CD14-positive monocyte (primary cell): ENCODE measurements around the gene NFE2. TPM values are rescaled to one million over a fixed set of nuclear protein-coding genes. Genes with fewer than 3 reads are reported as not detected.

Experiments
- DNase-seq, 3 donors: peaks; one replicate each; pipeline ENCODE4 v3.0.0-alpha.2; 2011 to 2022
- H2AFZ ChIP-seq: 2 replicates; pipeline ENCODE4 v1.6.0; 2012; ENCODE audit warnings: mild to moderate bottlenecking, low read depth, low read length, inconsistent platforms; ENCODE audit not compliant: insufficient read depth, poor library complexity, severe bottlenecking
- H3K27ac ChIP-seq, 2 donors: 1 replicate in 1 of 2; 2 replicates in 1 of 2; pipeline ENCODE4 v1.5.1; 2012 to 2013; ENCODE audit warnings: low read length in 2 of 2, control low read depth in 1 of 2, inconsistent platforms in 1 of 2, low read depth in 1 of 2, mild to moderate bottlenecking in 1 of 2
- H3K27me3 ChIP-seq, 2 donors: one replicate each; pipeline versions ENCODE4 v1.6.0 to v1.6.1; 2011 to 2013; ENCODE audit warnings: low read length in 2 of 2; ENCODE audit not compliant: control insufficient read depth in 2 of 2, insufficient read depth in 2 of 2
- H3K36me3 ChIP-seq, 2 donors: replicated peaks in 1 of 2; 1 replicate in 1 of 2; 2 replicates in 1 of 2; pipeline versions ENCODE4 v1.5.1 to v1.6.1; 2012 to 2013; ENCODE audit warnings: low read length in 2 of 2, control low read depth in 1 of 2, inconsistent platforms in 1 of 2, mild to moderate bottlenecking in 1 of 2; ENCODE audit not compliant: insufficient read depth in 2 of 2, control insufficient read depth in 1 of 2
- H3K4me1 ChIP-seq, 2 donors: 1 replicate in 1 of 2; 2 replicates in 1 of 2; pipeline versions ENCODE4 v1.5.1 to v1.6.1; 2012 to 2013; ENCODE audit warnings: low read length in 2 of 2, control low read depth in 1 of 2, inconsistent platforms in 1 of 2, mild to moderate bottlenecking in 1 of 2, moderate library complexity in 1 of 2; ENCODE audit not compliant: insufficient read depth in 2 of 2, control insufficient read depth in 1 of 2
- H3K4me2 ChIP-seq: replicated peaks from 2 replicates; pipeline ENCODE3; 2012; ENCODE audit warnings: low read length, moderate library complexity, mild to moderate bottlenecking; ENCODE audit not compliant: poor library complexity, severe bottlenecking; ENCODE audit errors: extremely low read depth
- H3K4me3 ChIP-seq, 3 experiments: fragments of 200-600 bp in 1 of 3; sonication (generic) in 1 of 3; replicated peaks in 1 of 3; 1 replicate in 2 of 3; 2 replicates in 1 of 3; pipeline ENCODE4 v1.5.1; 2011 to 2013; ENCODE audit warnings: low read length in 3 of 3, mild to moderate bottlenecking in 3 of 3, control low read depth in 2 of 3, low read depth in 2 of 3, inconsistent platforms in 1 of 3, moderate library complexity in 1 of 3
- H3K79me2 ChIP-seq: 2 replicates; pipeline ENCODE4 v1.6.0; 2012; ENCODE audit warnings: mild to moderate bottlenecking, control low read depth, inconsistent platforms, low read length, moderate library complexity; ENCODE audit not compliant: insufficient read depth
- H3K9ac ChIP-seq: 2 replicates; pipeline ENCODE4 v1.6.0; 2017; ENCODE audit warnings: low read length, mild to moderate bottlenecking; ENCODE audit not compliant: insufficient read depth, poor library complexity, severe bottlenecking
- H3K9me3 ChIP-seq, 2 donors: replicated peaks in 1 of 2; 1 replicate in 1 of 2; 2 replicates in 1 of 2; pipeline versions ENCODE4 v1.5.1 to v1.6.1; 2012 to 2013; ENCODE audit warnings: low read length in 2 of 2, control low read depth in 1 of 2; ENCODE audit not compliant: control insufficient read depth in 1 of 2, insufficient read depth in 1 of 2
- H4K20me1 ChIP-seq: 2 replicates; pipeline ENCODE4 v1.6.0; 2012; ENCODE audit warnings: mild to moderate bottlenecking, low read length, control low read depth, moderate library complexity; ENCODE audit not compliant: insufficient read depth
- H3K27ac Mint-ChIP-seq, 7 donors: one replicate each; pipeline ENCODE4 v1.8.0; 2020; ENCODE audit warnings: mild to moderate bottlenecking in 7 of 7, mixed read lengths in 7 of 7, moderate library complexity in 6 of 7, inconsistent platforms in 2 of 7
- H3K27me3 Mint-ChIP-seq, 3 donors: one replicate each; pipeline ENCODE4 v1.8.0; 2021 to 2022; ENCODE audit warnings: low read depth in 3 of 3, mild to moderate bottlenecking in 3 of 3, mixed read lengths in 3 of 3, moderate library complexity in 3 of 3, inconsistent platforms in 1 of 3
- H3K36me3 Mint-ChIP-seq, 2 donors: one replicate each; pipeline ENCODE4 v1.8.0; 2020; ENCODE audit warnings: mixed read lengths in 2 of 2, inconsistent platforms in 1 of 2, mild to moderate bottlenecking in 1 of 2
- H3K4me1 Mint-ChIP-seq: one replicate; pipeline ENCODE4 v1.8.0; 2020; ENCODE audit warnings: mild to moderate bottlenecking, mixed read lengths
- H3K4me3 Mint-ChIP-seq, 2 donors: one replicate each; pipeline ENCODE4 v1.8.0; 2020; ENCODE audit warnings: mild to moderate bottlenecking in 2 of 2, mixed read lengths in 2 of 2, moderate library complexity in 1 of 2
- H3K9me3 Mint-ChIP-seq, 7 donors: one replicate each; pipeline ENCODE4 v1.8.0; 2020 to 2022; ENCODE audit warnings: mixed read lengths in 7 of 7, mild to moderate bottlenecking in 6 of 7, moderate library complexity in 6 of 7, inconsistent platforms in 2 of 7
- CTCF ChIP-seq: fragments of 200-600 bp; IDR thresholded peaks from one replicate; pipeline ENCODE4 v1.8.0; 2022; ENCODE audit warnings: antibody characterized with exemption, mild to moderate bottlenecking
- WGBS: methylation state at CpG from one replicate; pipeline ENCODE4 v1.1.5; 2013; ENCODE audit warnings: missing lambda C conversion rate; ENCODE audit not compliant: insufficient coverage; 5-methylcytosine and 5-hydroxymethylcytosine counted together
- intact Hi-C, 2 donors: fragments of 100-400 bp; cut with micrococcal nuclease; formaldehyde crosslinking; loops; one replicate each; pipeline versions ENCODE4 v1.15.0 to v1.15.1; 2023
- polyA plus RNA-seq, 3 donors: library from polyadenylated mRNA; depleted of rRNA in 1 of 3; unstranded in 2 of 3; stranded (reverse) in 1 of 3; fragments of 300-500 nt in 2 of 3; fragments of >200 nt in 1 of 3; fragmentation: Illumina TruSeq in 2 of 3; gene quantifications; 1 replicate in 2 of 3; 2 replicates in 1 of 3; pipeline ENCODE4 v1.2.3, GENCODE V29; 2012 to 2021

NFE2 gene
- polyA plus RNA-seq, 3 donors, result 79.5 to 157 (median 95.6) TPM

GRCh38 chr12:54292083-54292930 is 8.5 kb downstream of the NFE2 start:
- WGBS, result 88% methylated on average over 27 of the region's 30 CpGs
- TF ChIP-seq CTCF, result no peak
- Histone ChIP-seq H3K4me3 (no peak overlapping the region), H3K79me2 (peaks cover 100% of the 10 kb centered on the region), H3K36me3 (peaks cover 60 to 86% of the 10 kb centered on the region in 2 donors), H3K9me3 (no peaks in the 10 kb centered on the region), H2AFZ (no peak overlapping the region), H3K27me3 (no peaks in the 10 kb centered on the region), H4K20me1 (peaks cover 94% of the 10 kb centered on the region), H3K27ac (peak overlapping the region; percentile 31 to 58), H3K4me2 (peak overlapping the region; percentile 33), H3K4me1 (peaks cover 97 to 100% of the 10 kb centered on the region in 2 donors), H3K9ac (no peak overlapping the region)
- H3K36me3 Mint-ChIP-seq, result peaks cover 66 to 95% of the 10 kb centered on the region in 2 donors
- peaks cover 0 to 2% (median 0%) of the 10 kb centered on the region in 7 donors for H3K9me3 Mint-ChIP-seq
- no peaks in the 10 kb centered on the region for H3K27me3 Mint-ChIP-seq
- intact Hi-C loops, result loop anchor here in 1 of 2 donors (5.0 kb wide), 1 partner anchor 85 kb away; no protein-coding TSS in a partner anchor
- H3K4me1 Mint-ChIP-seq, result peaks cover 92% of the 10 kb centered on the region
- no peak overlapping the region for H3K4me3 Mint-ChIP-seq
- H3K27ac Mint-ChIP-seq, result peak overlapping the region; percentile 72 to 90 (median 83)
- no peak for DNase-seq

- Mint-ChIP-seq H3K36me3 (peaks cover 86 to 97% of the 10 kb centered on the region in 2 donors), H3K27ac (peak overlapping the region; percentile 19 to 94 (median 35)), H3K9me3 (no peaks in the 10 kb centered on the region), H3K4me1 (peaks cover 91% of the 10 kb centered on the region), H3K4me3 (no peak overlapping the region), H3K27me3 (no peaks in the 10 kb centered on the region)
- DNase-seq, result no peak
- TF ChIP-seq CTCF, result no peak
- WGBS, result 54% methylated on average over 5 of the region's 8 CpGs
- Histone ChIP-seq H3K4me3 (no peak overlapping the region), H3K4me2 (no peak overlapping the region), H3K9me3 (no peaks in the 10 kb centered on the region), H3K79me2 (peaks cover 100% of the 10 kb centered on the region), H3K9ac (no peak overlapping the region), H4K20me1 (peaks cover 98% of the 10 kb centered on the region), H3K4me1 (peaks cover 91 to 100% of the 10 kb centered on the region in 2 donors), H3K27me3 (no peaks in the 10 kb centered on the region), H3K27ac (peak overlapping the region; percentile 23 to 83), H2AFZ (no peak overlapping the region), H3K36me3 (peaks cover 72 to 97% of the 10 kb centered on the region in 2 donors)
- intact Hi-C loops, result no loop called here
These were observed 13.3 kb downstream of the NFE2 start for GRCh38 chr12:54287261-54288157.
